Islet of Langerhans (tissue), 1 donor: ENCODE measurements around the gene C1QL1.
A peak's percentile ranks its signal among the peaks of the same experiment; 100 is the strongest.

ENCODE experiments used
- FAIRE-seq: peaks from one replicate; lab custom pipeline; 2011; peaks lifted over from hg19 to GRCh38; lab: Jason Lieb, UNC

The C1QL1 gene

GRCh38 chr17:44928950-44929720 is 39.0 kb downstream of the C1QL1 start:
- FAIRE-seq: no peak

- no peak for FAIRE-seq
Measured at GRCh38 chr17:44928136-44928535, 40.0 kb downstream of the C1QL1 start.

- no peak for FAIRE-seq
Measured at GRCh38 chr17:44927696-44928095, 40.4 kb downstream of the C1QL1 start.

GRCh38 chr17:44926821-44927525 is 41.1 kb downstream of the C1QL1 start:
- no peak for FAIRE-seq

- FAIRE-seq: no peak
Measured at GRCh38 chr17:44925731-44926697, 42.1 kb downstream of the C1QL1 start.

- FAIRE-seq: no peak
Measured at GRCh38 chr17:44924107-44924544, 44.0 kb downstream of the C1QL1 start.

GRCh38 chr17:44922746-44923470 is 45.2 kb downstream of the C1QL1 start:
- no peak for FAIRE-seq

GRCh38 chr17:44922136-44922535 is 46.0 kb downstream of the C1QL1 start:
- FAIRE-seq: no peak

- no peak for FAIRE-seq
Measured at GRCh38 chr17:44921122-44921882, 46.8 kb downstream of the C1QL1 start.

- FAIRE-seq: no peak
Measured at GRCh38 chr17:44920565-44920940, 47.5 kb downstream of the C1QL1 start.

GRCh38 chr17:44919885-44920564 is 48.1 kb downstream of the C1QL1 start:
- peak; percentile 77 for FAIRE-seq

- no peak for FAIRE-seq
Measured at GRCh38 chr17:44919411-44919810, 48.7 kb downstream of the C1QL1 start.

GRCh38 chr17:44918006-44918405 is 50.1 kb downstream of the C1QL1 start:
- FAIRE-seq: no peak

- no peak for FAIRE-seq
Measured at GRCh38 chr17:44917456-44917855, 50.6 kb downstream of the C1QL1 start.

GRCh38 chr17:44916781-44917241 is 51.3 kb downstream of the C1QL1 start:
- no peak for FAIRE-seq

GRCh38 chr17:44915862-44916780 is 52.0 kb downstream of the C1QL1 start:
- no peak for FAIRE-seq

GRCh38 chr17:44915321-44915726 is 52.8 kb downstream of the C1QL1 start, which contains the start of gene GFAP:
GFAP (minus strand) TSS chr17:44915500; CDS start chr17:44915486, 14 bp downstream.
- no peak for FAIRE-seq

GRCh38 chr17:44914698-44915271 is 53.3 kb downstream of the C1QL1 start:
- no peak for FAIRE-seq

- no peak for FAIRE-seq
Measured at GRCh38 chr17:44914148-44914547, 54.0 kb downstream of the C1QL1 start.
